Activated naive CD8-positive, alpha-beta T cell (primary cell): ENCODE measurements around the gene NUDT17.

Source experiments
- H3K27ac Mint-ChIP-seq: one replicate; pipeline ENCODE4 v1.8.0; 2021; ENCODE audit warnings: mixed read lengths
- H3K27me3 Mint-ChIP-seq: one replicate; pipeline ENCODE4 v1.8.0; 2021; ENCODE audit warnings: mixed read lengths
- H3K36me3 Mint-ChIP-seq: one replicate; pipeline ENCODE4 v1.8.0; 2021; ENCODE audit warnings: mixed read lengths
- H3K4me1 Mint-ChIP-seq: one replicate; pipeline ENCODE4 v1.8.0; 2021; ENCODE audit warnings: low read depth, mixed read lengths
- H3K4me3 Mint-ChIP-seq: one replicate; pipeline ENCODE4 v1.8.0; 2021; ENCODE audit warnings: mild to moderate bottlenecking, mixed read lengths
- H3K9me3 Mint-ChIP-seq: one replicate; pipeline ENCODE4 v1.8.0; 2021; ENCODE audit warnings: low read depth, mixed read lengths

NUDT17 gene

GRCh38 chr1:145868232-145868631, 22.8 kb downstream of the NUDT17 start:
- H3K36me3 Mint-ChIP-seq: no peaks in the 10 kb centered on the region
- peaks cover 1% of the 10 kb centered on the region for H3K27me3 Mint-ChIP-seq
- H3K9me3 Mint-ChIP-seq: no peaks in the 10 kb centered on the region
- H3K4me3 Mint-ChIP-seq: no peak overlapping the region
- no peak overlapping the region for H3K27ac Mint-ChIP-seq
- peaks cover 15% of the 10 kb centered on the region for H3K4me1 Mint-ChIP-seq

- Mint-ChIP-seq H3K4me3 (peak overlapping the region; percentile 77), H3K36me3 (no peaks in the 10 kb centered on the region), H3K4me1 (peaks cover 15% of the 10 kb centered on the region), H3K27ac (peak overlapping the region; percentile 23), H3K27me3 (peaks cover 1% of the 10 kb centered on the region), H3K9me3 (no peaks in the 10 kb centered on the region)
Measured at GRCh38 chr1:145871994-145872924, 26.8 kb downstream of the NUDT17 start.

- Mint-ChIP-seq H3K27ac (no peak overlapping the region), H3K27me3 (peaks cover 1% of the 10 kb centered on the region), H3K9me3 (no peaks in the 10 kb centered on the region), H3K4me3 (no peak overlapping the region), H3K36me3 (no peaks in the 10 kb centered on the region), H3K4me1 (peaks cover 15% of the 10 kb centered on the region)
Measured at GRCh38 chr1:145874646-145875045, 29.2 kb downstream of the NUDT17 start.

GRCh38 chr1:145877923-145878486, 32.6 kb downstream of the NUDT17 start:
- no peaks in the 10 kb centered on the region for H3K36me3 Mint-ChIP-seq
- no peaks in the 10 kb centered on the region for H3K27me3 Mint-ChIP-seq
- peaks cover under 1% of the 10 kb centered on the region for H3K4me1 Mint-ChIP-seq
- H3K4me3 Mint-ChIP-seq: no peak overlapping the region
- no peaks in the 10 kb centered on the region for H3K9me3 Mint-ChIP-seq
- H3K27ac Mint-ChIP-seq: no peak overlapping the region

GRCh38 chr1:145878724-145879123, 33.3 kb downstream of the NUDT17 start:
- peaks cover under 1% of the 10 kb centered on the region for H3K27me3 Mint-ChIP-seq
- H3K36me3 Mint-ChIP-seq: no peaks in the 10 kb centered on the region
- H3K27ac Mint-ChIP-seq: no peak overlapping the region
- H3K4me3 Mint-ChIP-seq: no peak overlapping the region
- no peaks in the 10 kb centered on the region for H3K9me3 Mint-ChIP-seq
- no peaks in the 10 kb centered on the region for H3K4me1 Mint-ChIP-seq

- H3K4me3 Mint-ChIP-seq: no peak overlapping the region
- no peaks in the 10 kb centered on the region for H3K36me3 Mint-ChIP-seq
- no peaks in the 10 kb centered on the region for H3K9me3 Mint-ChIP-seq
- no peak overlapping the region for H3K27ac Mint-ChIP-seq
- H3K27me3 Mint-ChIP-seq: peaks cover 7% of the 10 kb centered on the region
- peaks cover 3% of the 10 kb centered on the region for H3K4me1 Mint-ChIP-seq
Measured at GRCh38 chr1:145879775-145880174, 34.3 kb downstream of the NUDT17 start.

GRCh38 chr1:145884675-145885074, 39.2 kb downstream of the NUDT17 start:
- Mint-ChIP-seq H3K4me1 (peaks cover 15% of the 10 kb centered on the region), H3K4me3 (peak overlapping the region; percentile 85), H3K27ac (no peak overlapping the region), H3K27me3 (peaks cover 7% of the 10 kb centered on the region), H3K36me3 (no peaks in the 10 kb centered on the region), H3K9me3 (no peaks in the 10 kb centered on the region)

GRCh38 chr1:145885738-145886287, 40.4 kb downstream of the NUDT17 start, which contains the start of gene ANKRD35:
Gene ANKRD35, minus strand, starts transcription at chr1:145885866. Its CDS starts 108 bp downstream, at chr1:145885758.
- H3K4me1 Mint-ChIP-seq: peaks cover 15% of the 10 kb centered on the region
- no peak within 1 kb of the TSS for H3K27ac Mint-ChIP-seq
- H3K36me3 Mint-ChIP-seq: no peaks in the 10 kb centered on the region
- peak within 1 kb of the TSS; percentile 85 for H3K4me3 Mint-ChIP-seq
- no peaks in the 10 kb centered on the region for H3K9me3 Mint-ChIP-seq
- peaks cover 7% of the 10 kb centered on the region for H3K27me3 Mint-ChIP-seq

GRCh38 chr1:145886390-145886789, 41.0 kb downstream of the NUDT17 start:
- Mint-ChIP-seq H3K36me3 (no peaks in the 10 kb centered on the region), H3K4me1 (peaks cover 15% of the 10 kb centered on the region), H3K27ac (no peak overlapping the region), H3K27me3 (peaks cover 7% of the 10 kb centered on the region), H3K9me3 (no peaks in the 10 kb centered on the region), H3K4me3 (peak overlapping the region; percentile 85)

GRCh38 chr1:145886816-145887215, 41.4 kb downstream of the NUDT17 start:
- Mint-ChIP-seq H3K4me1 (peaks cover 15% of the 10 kb centered on the region), H3K4me3 (peak overlapping the region; percentile 79), H3K27me3 (peaks cover 7% of the 10 kb centered on the region), H3K27ac (no peak overlapping the region), H3K36me3 (no peaks in the 10 kb centered on the region), H3K9me3 (no peaks in the 10 kb centered on the region)

- Mint-ChIP-seq H3K4me3 (no peak overlapping the region), H3K9me3 (no peaks in the 10 kb centered on the region), H3K36me3 (no peaks in the 10 kb centered on the region), H3K4me1 (peaks cover 15% of the 10 kb centered on the region), H3K27ac (no peak overlapping the region), H3K27me3 (peaks cover 7% of the 10 kb centered on the region)
Measured at GRCh38 chr1:145887631-145888030, 42.2 kb downstream of the NUDT17 start.

- Mint-ChIP-seq H3K36me3 (no peaks in the 10 kb centered on the region), H3K27me3 (no peaks in the 10 kb centered on the region), H3K4me3 (no peak overlapping the region), H3K27ac (no peak overlapping the region), H3K9me3 (no peaks in the 10 kb centered on the region), H3K4me1 (peaks cover 13% of the 10 kb centered on the region)
Measured at GRCh38 chr1:145889722-145890121, 44.3 kb downstream of the NUDT17 start.

GRCh38 chr1:145891143-145891542, 45.7 kb downstream of the NUDT17 start:
- no peaks in the 10 kb centered on the region for H3K9me3 Mint-ChIP-seq
- no peaks in the 10 kb centered on the region for H3K27me3 Mint-ChIP-seq
- H3K36me3 Mint-ChIP-seq: no peaks in the 10 kb centered on the region
- H3K27ac Mint-ChIP-seq: no peak overlapping the region
- H3K4me3 Mint-ChIP-seq: no peak overlapping the region
- peaks cover 5% of the 10 kb centered on the region for H3K4me1 Mint-ChIP-seq

GRCh38 chr1:145891587-145892485, 46.4 kb downstream of the NUDT17 start:
- Mint-ChIP-seq H3K9me3 (no peaks in the 10 kb centered on the region), H3K4me3 (no peak overlapping the region), H3K27me3 (no peaks in the 10 kb centered on the region), H3K36me3 (no peaks in the 10 kb centered on the region), H3K27ac (no peak overlapping the region), H3K4me1 (peaks cover under 1% of the 10 kb centered on the region)
